ENCODE data around the gene ZNF578. TPM values are rescaled to one million over a fixed set of nuclear protein-coding genes. Genes with fewer than 3 reads are reported as not detected.
"Not testable (repeated sequence)": the region's sequence is repeated elsewhere in the genome, so short reads cannot be mapped to it uniquely, and the experiment has no call there.

The ZNF578 gene
- total RNA-seq = 2.6 TPM
- long read RNA-seq, partial matches to known transcripts = 0 of 1 reads
- long read RNA-seq, other reads (novel, unspliced or antisense) = 0 of 1 reads

- peak; percentile 86 for DNase-seq (ENCODE audit: low spot score)
- intact Hi-C loops (cut with DNase I) = no loop called here
Observed at GRCh38 chr19:52453324-52454094, at the start of gene ZNF578. TSS of gene ZNF578 (plus strand) at chr19:52453553. CDS start at chr19:52501846, 48,293 bp downstream.

GRCh38 chr19:52410276-52410675, 43.1 kb upstream of the ZNF578 start:
- intact Hi-C loops (cut with DNase I) = no loop called here
- no peak for DNase-seq (ENCODE audit: low spot score)

- intact Hi-C loops (cut with DNase I) = no loop called here
- no peak for DNase-seq (ENCODE audit: low spot score)
Observed at GRCh38 chr19:52415711-52416110, 37.6 kb upstream of the ZNF578 start.

- intact Hi-C loops (cut with DNase I) = no loop called here
Observed at GRCh38 chr19:52428937-52429336, 24.4 kb upstream of the ZNF578 start, which contains the start of gene ZNF534. TSS of gene ZNF534 (plus strand) at chr19:52429148. CDS start at chr19:52431475, 2,327 bp downstream.

GRCh38 chr19:52442179-52442578, 11.2 kb upstream of the ZNF578 start:
- DNase-seq (ENCODE audit: low spot score) = no peak
- intact Hi-C loops (cut with DNase I) = no loop called here

More at GRCh38 chr19:52428937-52429336, 24.4 kb upstream of the ZNF578 start, which contains the start of gene ZNF534:
- no peak for DNase-seq (ENCODE audit: low spot score)

GRCh38 chr19:52444506-52444905, 8.8 kb upstream of the ZNF578 start:
- intact Hi-C loops (cut with DNase I) = no loop called here
- DNase-seq (ENCODE audit: low spot score) = no peak

GRCh38 chr19:52451241-52451640, 2.1 kb upstream of the ZNF578 start:
- DNase-seq (ENCODE audit: low spot score) = no peak
- intact Hi-C loops (cut with DNase I) = no loop called here

- intact Hi-C loops (cut with DNase I) = no loop called here
Observed at GRCh38 chr19:52464798-52465470, 11.6 kb downstream of the ZNF578 start.

GRCh38 chr19:52473655-52474350, 20.4 kb downstream of the ZNF578 start:
- no peak for DNase-seq (ENCODE audit: low spot score)
- intact Hi-C loops (cut with DNase I) = no loop called here

More at GRCh38 chr19:52464798-52465470, 11.6 kb downstream of the ZNF578 start:
- DNase-seq (ENCODE audit: low spot score) = no peak

- intact Hi-C loops (cut with DNase I) = no loop called here
Observed at GRCh38 chr19:52474351-52475127, 21.2 kb downstream of the ZNF578 start.

GRCh38 chr19:52484111-52484743, 30.9 kb downstream of the ZNF578 start:
- intact Hi-C loops (cut with DNase I) = not testable (repeated sequence)

More at GRCh38 chr19:52474351-52475127, 21.2 kb downstream of the ZNF578 start:
- DNase-seq (ENCODE audit: low spot score) = no peak

GRCh38 chr19:52485064-52485463, 31.7 kb downstream of the ZNF578 start:
- intact Hi-C loops (cut with DNase I); DNase-seq (ENCODE audit: low spot score): not testable (repeated sequence)

More at GRCh38 chr19:52484111-52484743, 30.9 kb downstream of the ZNF578 start:
- DNase-seq (ENCODE audit: low spot score) = not testable (repeated sequence)

- intact Hi-C loops (cut with DNase I) = not testable (repeated sequence)
- DNase-seq (ENCODE audit: low spot score) = peak; percentile 1
Observed at GRCh38 chr19:52485561-52486240, 32.3 kb downstream of the ZNF578 start.

- DNase-seq (ENCODE audit: low spot score) = no peak
- intact Hi-C loops (cut with DNase I) = no loop called here
Observed at GRCh38 chr19:52492201-52492993, 39.0 kb downstream of the ZNF578 start.

- intact Hi-C loops (cut with DNase I) = no loop called here
- no peak for DNase-seq (ENCODE audit: low spot score)
Observed at GRCh38 chr19:52492994-52493470, 39.7 kb downstream of the ZNF578 start.

- intact Hi-C loops (cut with DNase I) = no loop called here
- DNase-seq (ENCODE audit: low spot score) = no peak
Observed at GRCh38 chr19:52494518-52494917, 41.2 kb downstream of the ZNF578 start.

GRCh38 chr19:52498571-52498970, 45.2 kb downstream of the ZNF578 start:
- no peak for DNase-seq (ENCODE audit: low spot score)

More at GRCh38 chr19:52498571-52498970, 45.2 kb downstream of the ZNF578 start:
- intact Hi-C loops (cut with DNase I) = no loop called here
